Measurements from ENCODE around the gene NUP153.

GRCh38 chr6:17596085-17596484 is 110.6 kb downstream of the NUP153 start:
- TF ChIP-seq CTCF (conservative IDR thresholded peaks at IDR 0.05; ENCODE audit: low read depth, low read length) (no peak), EZH2 (IDR thresholded peaks at IDR 0.05; ENCODE audit: borderline replicate concordance, low read depth, low read length, poor library complexity, severe bottlenecking) (no peak)

Data from A673 (cell line).